GM23248 (cell line): ENCODE measurements around the gene LATS2.

Experiments used
- EZH2 ChIP-seq: fragments of 200-600 bp; sonication (generic); IDR thresholded peaks from 2 replicates; pipeline ENCODE4 v1.6.1; 2018; ENCODE audit warnings: antibody characterized with exemption, mild to moderate bottlenecking; ENCODE audit not compliant: insufficient read depth, poor library complexity, severe bottlenecking
- EZH2phosphoT487 ChIP-seq: fragments of 200-600 bp; sonication (generic); IDR thresholded peaks from 2 replicates; pipeline ENCODE4 v1.6.1; 2018; ENCODE audit warnings: antibody characterized with exemption, moderate library complexity, mild to moderate bottlenecking, low read depth; ENCODE audit not compliant: insufficient read depth

GRCh38 chr13:21109168-21109567 is 47.8 kb upstream of the LATS2 start:
- no peak for TF ChIP-seq EZH2
- TF ChIP-seq EZH2phosphoT487: no peak
